Neural cell (in vitro differentiated cells): ENCODE results near the gene LFNG. TPM values are rescaled to one million over a fixed set of nuclear protein-coding genes. Genes with fewer than 3 reads are reported as not detected.

Experiments used
- H2AFZ ChIP-seq: fragments of 200-600, 300-800 bp; sonication (generic), shearing (Covaris generic); 2 replicates; pipeline ENCODE4 v1.6.0; 2014; ENCODE audit warnings: low read depth, mild to moderate bottlenecking, antibody characterized with exemption, low read length, moderate library complexity
- H3F3A ChIP-seq: fragments of 200-600 bp; shearing (Covaris generic); 2 replicates; pipeline ENCODE4 v1.6.1; 2016; ENCODE audit warnings: mild to moderate bottlenecking, moderate library complexity, mixed read lengths, antibody characterized with exemption, low read length; ENCODE audit not compliant: insufficient read depth, poor library complexity, severe bottlenecking
- H3K27ac ChIP-seq: fragments of 200-600, 300-800 bp; sonication (generic), shearing (Covaris generic); 2 replicates; pipeline ENCODE4 v1.5.1; 2014; ENCODE audit warnings: mild to moderate bottlenecking, low read length, moderate library complexity
- H3K27me3 ChIP-seq: fragments of 300-800, 200-600 bp; sonication (generic), shearing (Covaris generic); 2 replicates; pipeline ENCODE4 v1.6.0; 2014; ENCODE audit warnings: mild to moderate bottlenecking, low read depth, low read length, moderate library complexity; ENCODE audit not compliant: insufficient read depth
- H3K36me3 ChIP-seq: fragments of 300-800, 200-600 bp; sonication (generic), shearing (Covaris generic); 2 replicates; pipeline ENCODE4 v1.5.1; 2014; ENCODE audit warnings: mild to moderate bottlenecking, antibody characterized with exemption, low read length, moderate library complexity; ENCODE audit not compliant: insufficient read depth
- H3K4me2 ChIP-seq: fragments of 300-800, 200-600 bp; sonication (generic), shearing (Covaris generic); 2 replicates; pipeline ENCODE4 v1.6.0; 2014; ENCODE audit warnings: mild to moderate bottlenecking, low read length
- H3K4me3 ChIP-seq: fragments of 300-800, 200-600 bp; sonication (generic), shearing (Covaris generic); 2 replicates; pipeline ENCODE4 v1.5.1; 2014; ENCODE audit warnings: mild to moderate bottlenecking, low read length, moderate library complexity
- H3K79me2 ChIP-seq: fragments of 200-600 bp; shearing (Covaris generic); replicated peaks from 2 replicates; pipeline ENCODE4 v1.6.0; 2014; ENCODE audit warnings: mild to moderate bottlenecking, low read length, moderate library complexity; ENCODE audit not compliant: insufficient read depth
- H3K9ac ChIP-seq: fragments of 300-800, 200-600 bp; sonication (generic), shearing (Covaris generic); 2 replicates; pipeline ENCODE4 v1.6.1; 2016; ENCODE audit warnings: mild to moderate bottlenecking, low read length, mixed read lengths
- H3K9me2 ChIP-seq: fragments of 200-600 bp; shearing (Covaris generic); 2 replicates; pipeline ENCODE4 v1.6.1; 2016; ENCODE audit warnings: mild to moderate bottlenecking, low read length, mixed read lengths; ENCODE audit not compliant: insufficient read depth
- H3K9me3 ChIP-seq: fragments of 200-600, 300-800 bp; sonication (generic), shearing (Covaris generic); 2 replicates; pipeline ENCODE4 v1.6.1; 2016; ENCODE audit warnings: mild to moderate bottlenecking, mixed run types, low read length, moderate library complexity, mixed read lengths
- H4K20me1 ChIP-seq: fragments of 200-600 bp; shearing (Covaris generic); 2 replicates; pipeline ENCODE4 v1.6.1; 2016; ENCODE audit warnings: mild to moderate bottlenecking, mixed run types; ENCODE audit not compliant: insufficient read depth
- CTCF ChIP-seq: fragments of 450-650 bp; IDR thresholded peaks from 2 replicates; pipeline ENCODE4 v1.5.1; 2014; ENCODE audit warnings: antibody characterized with exemption, mild to moderate bottlenecking, moderate library complexity; ENCODE audit not compliant: poor library complexity, severe bottlenecking
- EZH2 ChIP-seq: fragments of 200-600, 300-800 bp; shearing (Covaris generic), sonication (generic); IDR thresholded peaks from 2 replicates; pipeline ENCODE4 v1.6.1; 2014; ENCODE audit warnings: antibody characterized with exemption, low read length, borderline replicate concordance, mild to moderate bottlenecking; ENCODE audit not compliant: insufficient read depth, poor library complexity, severe bottlenecking
- MXI1 ChIP-seq: fragments of 450-650 bp; conservative IDR thresholded peaks from 2 replicates; pipeline ENCODE4 v1.6.1; 2014; ENCODE audit warnings: antibody characterized with exemption, mild to moderate bottlenecking; ENCODE audit not compliant: poor library complexity, severe bottlenecking
- POLR2AphosphoS5 ChIP-seq: IDR thresholded peaks from 2 replicates; pipeline ENCODE4 v1.6.1; 2012
- RAD21 ChIP-seq: fragments of 450-650 bp; conservative IDR thresholded peaks from 2 replicates; pipeline ENCODE4 v1.6.1; 2014; ENCODE audit warnings: antibody characterized with exemption, mild to moderate bottlenecking, moderate library complexity
- REST ChIP-seq: IDR thresholded peaks from 2 replicates; pipeline ENCODE4 v1.6.1; 2012; ENCODE audit warnings: borderline replicate concordance
- SMC3 ChIP-seq: fragments of 450-650 bp; conservative IDR thresholded peaks from 2 replicates; pipeline ENCODE4 v1.6.1; 2014; ENCODE audit warnings: antibody characterized with exemption, mild to moderate bottlenecking, moderate library complexity; ENCODE audit not compliant: poor library complexity
- TAF1 ChIP-seq: IDR thresholded peaks from 2 replicates; pipeline ENCODE4 v1.6.1; 2012; ENCODE audit warnings: low read depth
- polyA plus RNA-seq: library from polyadenylated mRNA; depleted of rRNA; stranded (reverse); fragments of >200 nt; gene quantifications from 2 replicates; pipeline ENCODE4 v1.2.3, GENCODE V29; 2014

LFNG gene
- polyA plus RNA-seq, 1 donor from 2014 or later, result 0.30 TPM

GRCh38 chr7:2477447-2478398, 41.9 kb upstream of the LFNG start:
- no peaks in the 10 kb centered on the region for H3K27me3 ChIP-seq
- TF ChIP-seq TAF1, result no peak
- TF ChIP-seq MXI1, result no peak
- peak; percentile 48 for TF ChIP-seq CTCF
- peak; percentile 41 for TF ChIP-seq RAD21
- no peak for TF ChIP-seq POLR2AphosphoS5
- TF ChIP-seq EZH2, result no peak
- TF ChIP-seq SMC3, result no peak
- no peaks in the 10 kb centered on the region for H4K20me1 ChIP-seq
- no peaks in the 10 kb centered on the region for H3K79me2 ChIP-seq
- H3K4me3 ChIP-seq, result no peak overlapping the region
- no peak overlapping the region for H2AFZ ChIP-seq
- no peaks in the 10 kb centered on the region for H3K9me2 ChIP-seq
- H3K27ac ChIP-seq, result no peak overlapping the region
- no peaks in the 10 kb centered on the region for H3K9me3 ChIP-seq
- no peak overlapping the region for H3K9ac ChIP-seq
- H3F3A ChIP-seq, result no peaks in the 10 kb centered on the region
- no peaks in the 10 kb centered on the region for H3K36me3 ChIP-seq
- no peak overlapping the region for H3K4me2 ChIP-seq

GRCh38 chr7:2478399-2478785, 41.2 kb upstream of the LFNG start:
- Histone ChIP-seq H2AFZ (no peak overlapping the region), H3K9me2 (no peaks in the 10 kb centered on the region), H3K36me3 (no peaks in the 10 kb centered on the region), H3K4me2 (no peak overlapping the region), H4K20me1 (no peaks in the 10 kb centered on the region), H3K4me3 (no peak overlapping the region), H3K79me2 (no peaks in the 10 kb centered on the region), H3K9ac (no peak overlapping the region), H3F3A (no peaks in the 10 kb centered on the region), H3K9me3 (no peaks in the 10 kb centered on the region), H3K27ac (no peak overlapping the region), H3K27me3 (no peaks in the 10 kb centered on the region)
- TF ChIP-seq RAD21 (no peak), CTCF (no peak), EZH2 (no peak)

- Histone ChIP-seq H3K9ac (no peak overlapping the region), H3K9me3 (no peaks in the 10 kb centered on the region), H3K4me3 (no peak overlapping the region), H2AFZ (no peak overlapping the region), H3K27me3 (no peaks in the 10 kb centered on the region), H3F3A (no peaks in the 10 kb centered on the region), H3K79me2 (no peaks in the 10 kb centered on the region), H3K4me2 (no peak overlapping the region), H3K9me2 (no peaks in the 10 kb centered on the region), H3K27ac (no peak overlapping the region), H4K20me1 (no peaks in the 10 kb centered on the region), H3K36me3 (no peaks in the 10 kb centered on the region)
- TF ChIP-seq EZH2 (no peak), REST (no peak), RAD21 (no peak), POLR2AphosphoS5 (no peak), TAF1 (no peak), SMC3 (no peak)
These were observed 40.8 kb upstream of the LFNG start for GRCh38 chr7:2478800-2479199.
